ENCODE measurements around the gene UNC5C.

GRCh38 chr4:95114521-95114920 lies 434.3 kb downstream of the UNC5C start:
- TF ChIP-seq, protein P1, sequence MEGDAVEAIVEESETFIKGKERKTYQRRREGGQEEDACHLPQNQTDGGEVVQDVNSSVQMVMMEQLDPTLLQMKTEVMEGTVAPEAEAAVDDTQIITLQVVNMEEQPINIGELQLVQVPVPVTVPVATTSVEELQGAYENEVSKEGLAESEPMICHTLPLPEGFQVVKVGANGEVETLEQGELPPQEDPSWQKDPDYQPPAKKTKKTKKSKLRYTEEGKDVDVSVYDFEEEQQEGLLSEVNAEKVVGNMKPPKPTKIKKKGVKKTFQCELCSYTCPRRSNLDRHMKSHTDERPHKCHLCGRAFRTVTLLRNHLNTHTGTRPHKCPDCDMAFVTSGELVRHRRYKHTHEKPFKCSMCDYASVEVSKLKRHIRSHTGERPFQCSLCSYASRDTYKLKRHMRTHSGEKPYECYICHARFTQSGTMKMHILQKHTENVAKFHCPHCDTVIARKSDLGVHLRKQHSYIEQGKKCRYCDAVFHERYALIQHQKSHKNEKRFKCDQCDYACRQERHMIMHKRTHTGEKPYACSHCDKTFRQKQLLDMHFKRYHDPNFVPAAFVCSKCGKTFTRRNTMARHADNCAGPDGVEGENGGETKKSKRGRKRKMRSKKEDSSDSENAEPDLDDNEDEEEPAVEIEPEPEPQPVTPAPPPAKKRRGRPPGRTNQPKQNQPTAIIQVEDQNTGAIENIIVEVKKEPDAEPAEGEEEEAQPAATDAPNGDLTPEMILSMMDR (IDR thresholded peaks at IDR 0.05) = no peak
- no peak for TF ChIP-seq POLR2A (IDR thresholded peaks at IDR 0.05)
- TF ChIP-seq POLR2AphosphoS5 (IDR thresholded peaks at IDR 0.05) = no peak

Measured in breast epithelium (tissue), 3 donors.